MM.1S (cell line): ENCODE measurements around the gene KBTBD4.

Experiments
- EZH2 ChIP-seq: fragments of 300-600 bp; sonication (generic); optimal IDR thresholded peaks from 2 replicates; pipeline ENCODE3; 2017; ENCODE audit warnings: low read depth, mild to moderate bottlenecking, antibody characterized with exemption, low read length, mixed read lengths
- TF ChIP-seq, protein P1 (sequence below): fragments of 300-600 bp; sonication (generic); IDR thresholded peaks from 2 replicates; pipeline ENCODE4 v1.5.1; 2016; ENCODE audit warnings: antibody characterized with exemption, low read length, mixed read lengths

- TF ChIP-seq, protein P1, sequence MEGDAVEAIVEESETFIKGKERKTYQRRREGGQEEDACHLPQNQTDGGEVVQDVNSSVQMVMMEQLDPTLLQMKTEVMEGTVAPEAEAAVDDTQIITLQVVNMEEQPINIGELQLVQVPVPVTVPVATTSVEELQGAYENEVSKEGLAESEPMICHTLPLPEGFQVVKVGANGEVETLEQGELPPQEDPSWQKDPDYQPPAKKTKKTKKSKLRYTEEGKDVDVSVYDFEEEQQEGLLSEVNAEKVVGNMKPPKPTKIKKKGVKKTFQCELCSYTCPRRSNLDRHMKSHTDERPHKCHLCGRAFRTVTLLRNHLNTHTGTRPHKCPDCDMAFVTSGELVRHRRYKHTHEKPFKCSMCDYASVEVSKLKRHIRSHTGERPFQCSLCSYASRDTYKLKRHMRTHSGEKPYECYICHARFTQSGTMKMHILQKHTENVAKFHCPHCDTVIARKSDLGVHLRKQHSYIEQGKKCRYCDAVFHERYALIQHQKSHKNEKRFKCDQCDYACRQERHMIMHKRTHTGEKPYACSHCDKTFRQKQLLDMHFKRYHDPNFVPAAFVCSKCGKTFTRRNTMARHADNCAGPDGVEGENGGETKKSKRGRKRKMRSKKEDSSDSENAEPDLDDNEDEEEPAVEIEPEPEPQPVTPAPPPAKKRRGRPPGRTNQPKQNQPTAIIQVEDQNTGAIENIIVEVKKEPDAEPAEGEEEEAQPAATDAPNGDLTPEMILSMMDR: no peak
- no peak for TF ChIP-seq EZH2
Observed at GRCh38 chr11:47615249-47615648, 36.5 kb upstream of the KBTBD4 start.
